Measurements from ENCODE around the gene IRX2.

Gene IRX2

DNA sequence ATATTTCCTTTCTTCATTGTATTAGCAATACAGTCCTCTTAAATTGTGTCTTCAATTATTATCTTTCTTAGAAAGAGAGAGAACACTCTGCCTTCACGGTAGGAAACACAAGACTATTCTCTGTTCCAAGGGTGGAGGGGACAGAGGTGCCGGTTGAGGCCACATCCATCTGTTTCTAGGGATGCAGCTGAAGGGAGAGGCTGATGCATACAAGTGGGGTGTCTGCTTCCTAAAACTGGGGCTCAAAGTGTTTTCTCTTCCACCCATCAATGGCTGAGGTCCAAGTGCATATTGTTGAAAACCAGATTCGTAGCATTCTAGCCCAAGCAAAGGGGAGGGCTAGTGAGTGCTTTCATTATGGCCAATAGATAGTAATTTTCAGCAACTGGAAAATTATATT is 9.5 kb downstream of the IRX2 start:
- no peak for DNase-seq (ENCODE audit: low read depth)

DNA sequence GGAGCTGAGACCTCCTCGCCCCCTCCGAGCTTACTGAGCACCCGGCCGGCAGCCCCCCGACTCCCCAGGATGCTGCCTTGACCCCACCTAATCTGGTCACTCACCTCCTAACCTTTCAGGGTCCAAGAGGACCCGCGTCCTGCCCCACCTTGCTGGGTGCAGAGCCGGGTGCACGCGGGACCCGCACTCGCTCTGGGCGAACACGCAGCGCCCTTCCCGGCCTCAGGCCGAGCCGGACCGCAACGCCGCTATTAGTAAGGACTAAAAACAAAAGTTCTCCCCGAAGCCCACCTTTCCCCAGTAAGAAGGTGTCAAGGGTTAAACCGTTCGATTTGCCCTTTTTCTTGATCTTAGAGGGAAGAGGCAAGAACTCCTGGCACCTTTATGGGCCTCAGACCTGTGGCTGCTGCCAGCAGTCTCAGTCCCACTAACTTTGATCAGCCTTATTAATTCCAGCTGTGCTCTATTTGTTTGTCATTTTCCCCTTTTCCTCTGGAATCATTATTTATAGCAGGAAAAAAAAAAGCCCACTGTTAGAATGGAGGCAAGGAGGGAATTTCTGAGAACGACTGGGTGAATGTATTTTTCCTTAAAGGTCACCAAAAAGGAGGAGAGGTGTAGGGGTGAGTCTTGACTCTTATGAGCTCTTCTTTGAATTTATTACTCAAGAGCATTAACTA is 10.5 kb downstream of the IRX2 start:
- no peak for DNase-seq (ENCODE audit: low read depth)

DNA sequence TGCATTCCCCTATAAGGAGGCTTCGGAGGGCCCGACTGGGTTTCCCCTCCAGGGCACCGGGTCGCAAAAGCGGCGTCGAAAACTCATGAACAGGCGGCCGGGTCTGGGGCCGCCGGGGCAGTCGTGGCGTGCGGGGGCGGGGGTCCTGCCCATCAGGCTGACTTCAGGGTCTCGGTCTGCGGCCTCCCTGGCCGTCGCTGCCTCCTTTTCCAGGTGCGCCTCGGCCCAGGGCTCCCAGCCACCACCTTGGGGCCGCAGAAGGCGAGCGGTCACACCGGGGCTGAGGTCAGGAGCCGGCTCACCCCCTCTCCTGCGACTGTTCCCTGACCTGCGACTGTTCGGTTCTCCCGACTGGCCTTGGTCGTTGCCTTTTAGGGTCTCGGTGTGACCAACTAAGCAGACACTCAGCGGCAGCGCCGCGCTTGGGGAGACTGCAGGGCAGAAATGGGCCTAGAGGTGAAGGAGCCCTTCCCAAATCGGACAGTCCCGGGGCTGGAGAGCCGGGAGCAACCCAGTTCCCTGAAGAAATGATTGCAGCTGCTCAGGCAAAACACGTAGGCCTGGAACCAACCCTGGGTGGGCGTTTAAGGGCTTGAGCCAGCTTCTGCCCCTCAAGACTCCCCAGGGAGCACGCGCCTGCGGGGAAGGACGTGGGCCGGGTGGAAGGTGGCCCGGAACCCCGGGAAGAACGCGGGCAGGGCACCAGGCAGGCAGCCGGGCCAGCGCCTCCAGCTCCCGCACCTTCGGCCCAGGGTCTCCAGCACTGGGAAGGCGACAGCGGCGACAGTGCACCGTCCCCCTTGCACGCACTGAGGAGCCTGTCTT is 11.2 kb downstream of the IRX2 start:
- no peak for DNase-seq (ENCODE audit: low read depth)

DNA sequence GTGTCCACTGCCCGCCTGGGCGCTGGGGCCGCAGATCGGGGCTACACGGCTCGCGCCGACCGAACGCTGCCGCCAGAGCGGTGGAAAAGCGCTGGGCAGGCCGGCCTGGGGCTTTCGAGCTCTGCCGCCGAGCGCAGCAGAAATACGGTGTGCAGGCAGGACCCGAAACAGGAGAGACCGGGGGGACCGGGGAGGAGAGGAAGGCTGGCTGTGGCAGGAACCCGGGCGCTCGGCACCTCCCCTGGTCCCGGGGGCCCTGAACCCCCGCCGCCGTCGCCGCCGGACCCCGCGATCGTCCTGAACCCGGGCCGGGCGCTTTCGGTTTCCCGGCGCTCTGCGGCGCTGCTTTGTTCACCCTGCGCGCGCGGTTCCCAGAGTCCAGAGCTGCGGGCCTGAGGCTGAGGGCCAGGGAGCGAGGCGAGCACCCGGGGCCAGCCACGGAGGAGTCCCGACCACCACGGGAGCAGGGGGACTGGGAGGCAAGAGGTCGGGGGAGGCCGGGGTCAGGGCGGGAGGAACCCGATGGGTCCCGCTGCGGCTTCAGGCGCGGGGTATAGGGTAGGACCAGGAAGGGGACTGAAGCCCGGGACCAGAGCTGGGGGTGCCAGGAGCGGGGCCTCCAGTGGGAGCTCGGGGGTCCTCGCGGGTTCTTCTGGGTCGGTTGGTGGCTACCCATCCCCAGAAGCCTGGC is 12.0 kb downstream of the IRX2 start:
- DNase-seq (ENCODE audit: low read depth), result no peak

DNA sequence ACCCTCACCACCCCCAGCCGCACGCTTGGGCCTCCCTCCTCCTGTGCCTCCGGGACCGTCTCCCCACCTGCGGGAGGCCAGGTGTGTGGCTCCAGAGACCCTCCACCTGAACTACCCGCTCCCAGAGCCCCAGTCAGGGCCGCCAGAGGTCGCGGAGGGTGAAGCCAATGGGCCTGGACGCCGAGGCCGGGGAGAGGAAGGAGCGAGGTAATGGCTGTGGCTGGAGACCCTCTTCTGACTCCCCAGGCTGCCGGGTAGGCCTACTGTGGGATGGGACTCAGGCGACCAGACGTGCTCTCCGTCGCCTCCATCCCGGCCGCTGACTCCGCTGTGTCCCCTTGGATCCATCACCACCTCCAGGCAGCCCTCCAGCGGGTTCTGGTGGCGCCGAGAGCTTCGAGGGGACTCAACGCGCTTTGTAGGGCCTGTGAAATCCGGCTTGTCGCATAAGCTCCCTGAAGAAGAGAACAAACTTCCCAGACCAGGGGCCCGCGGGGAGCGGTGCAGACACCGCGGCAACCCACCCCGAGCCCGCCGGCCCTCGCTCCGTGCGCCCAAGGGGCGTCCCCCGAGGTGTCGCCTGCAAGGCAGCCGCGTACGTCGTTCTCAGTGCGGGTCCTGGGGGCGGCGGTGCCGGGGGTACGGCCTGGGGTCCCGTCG is 12.6 kb downstream of the IRX2 start:
- no peak for DNase-seq (ENCODE audit: low read depth)

DNA sequence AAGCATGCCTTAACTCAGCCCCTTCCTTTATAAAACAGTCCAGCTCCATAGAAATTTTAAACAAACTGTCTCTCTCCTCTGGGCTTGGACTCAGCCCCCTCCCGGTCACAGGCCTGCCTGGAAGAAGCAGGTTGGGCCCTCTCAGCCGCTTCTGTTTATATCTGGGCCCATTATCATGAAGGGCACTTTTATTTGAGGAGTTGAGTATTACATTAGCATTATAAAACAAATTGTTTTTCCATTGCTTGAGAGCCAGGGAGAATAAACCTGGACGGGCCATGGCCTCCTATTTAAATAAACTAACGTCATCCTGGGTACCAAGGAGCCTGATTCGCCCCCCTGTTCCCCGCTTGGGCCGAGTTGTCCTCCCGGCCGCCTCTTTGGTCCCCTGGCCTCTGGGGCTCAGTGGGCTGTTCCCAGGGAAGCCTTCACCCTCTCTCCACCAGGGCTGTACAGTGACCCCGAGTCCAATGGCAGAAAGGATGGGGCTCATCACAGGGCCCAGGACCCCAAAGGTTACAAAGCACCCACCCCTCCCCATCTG is 13.2 kb downstream of the IRX2 start:
- DNase-seq (ENCODE audit: low read depth), result no peak

DNA sequence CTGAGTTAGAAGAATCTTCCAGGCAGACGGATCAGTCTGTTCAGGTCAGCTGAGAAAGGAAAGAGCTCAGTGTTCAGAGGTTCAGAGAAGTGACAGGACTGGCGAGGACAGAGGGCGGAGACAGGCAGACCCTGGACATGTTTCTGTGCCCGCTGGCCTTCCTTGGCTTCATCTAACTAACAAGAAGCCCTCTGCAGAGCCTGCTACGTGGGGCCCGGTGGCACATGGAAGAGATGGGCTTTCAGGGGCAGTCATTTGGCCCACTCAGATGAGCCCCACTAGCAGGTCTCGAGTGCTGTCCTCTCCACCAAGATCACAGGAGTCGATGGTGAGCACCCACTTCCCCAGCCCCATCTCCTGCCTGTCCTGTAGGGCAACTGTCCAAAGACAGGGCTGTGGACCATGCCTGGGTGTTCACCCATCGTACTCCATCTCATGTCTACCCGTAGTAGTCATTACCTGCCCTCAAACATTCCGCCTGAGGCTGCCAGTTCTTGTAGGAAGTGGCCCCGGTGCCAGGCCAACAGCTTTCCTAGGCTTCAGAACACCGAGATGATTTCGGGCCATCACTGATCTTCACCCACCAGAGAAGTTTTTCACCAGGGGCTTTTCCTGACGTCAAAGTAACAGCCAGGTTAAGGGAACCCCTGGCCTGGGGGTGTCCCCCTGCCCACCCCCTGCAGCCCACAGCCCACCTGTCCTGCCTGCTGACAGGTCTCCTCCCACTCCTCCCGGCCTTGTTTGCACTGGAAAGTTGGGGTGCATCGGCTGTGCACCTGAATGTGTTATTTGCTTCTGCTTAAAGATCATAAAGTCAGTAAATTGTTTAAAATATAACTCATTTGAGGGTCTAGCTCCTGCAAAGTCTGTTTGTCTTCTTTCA is 14.0 kb downstream of the IRX2 start:
- no peak for DNase-seq (ENCODE audit: low read depth)

DNA sequence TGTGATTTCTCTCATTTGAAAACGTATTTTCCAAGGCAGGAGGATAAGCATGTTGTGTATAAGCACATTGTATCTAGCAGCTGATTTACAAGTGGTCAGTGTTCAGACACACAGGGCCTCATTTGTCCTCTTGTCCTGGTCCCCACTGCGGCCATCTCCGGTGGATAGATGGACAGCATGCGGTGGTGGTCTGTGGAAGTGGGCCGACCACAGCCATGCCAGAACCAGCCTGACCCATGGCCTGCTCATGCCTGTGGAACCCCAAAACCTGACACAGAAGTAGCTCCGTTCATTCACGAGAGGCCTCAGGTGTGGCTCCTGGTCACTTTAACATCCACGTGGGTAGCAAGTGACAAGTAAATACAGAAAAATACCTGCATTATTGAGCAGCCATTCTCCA is 14.6 kb downstream of the IRX2 start:
- DNase-seq (ENCODE audit: low read depth), result no peak

DNA sequence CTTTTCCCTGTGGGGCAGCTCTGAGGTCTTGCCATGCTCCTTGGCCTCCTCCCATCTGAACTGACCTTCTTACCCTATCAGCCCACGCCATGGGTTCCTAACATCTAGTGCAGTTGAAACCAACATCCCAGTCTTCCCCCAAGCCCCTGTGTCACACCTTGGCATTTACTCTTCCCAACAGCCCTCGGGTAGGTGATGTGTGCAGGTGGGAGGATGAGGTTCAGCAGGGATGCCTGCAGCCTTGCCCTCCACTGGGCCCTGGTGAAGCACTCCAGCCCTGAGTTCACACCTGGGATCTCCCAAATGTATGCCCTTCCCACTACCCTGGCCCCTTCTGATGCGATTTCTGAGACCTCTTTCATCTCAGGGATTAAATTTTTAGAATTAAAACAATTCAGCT is 15.5 kb downstream of the IRX2 start:
- no peak for DNase-seq (ENCODE audit: low read depth)

DNA sequence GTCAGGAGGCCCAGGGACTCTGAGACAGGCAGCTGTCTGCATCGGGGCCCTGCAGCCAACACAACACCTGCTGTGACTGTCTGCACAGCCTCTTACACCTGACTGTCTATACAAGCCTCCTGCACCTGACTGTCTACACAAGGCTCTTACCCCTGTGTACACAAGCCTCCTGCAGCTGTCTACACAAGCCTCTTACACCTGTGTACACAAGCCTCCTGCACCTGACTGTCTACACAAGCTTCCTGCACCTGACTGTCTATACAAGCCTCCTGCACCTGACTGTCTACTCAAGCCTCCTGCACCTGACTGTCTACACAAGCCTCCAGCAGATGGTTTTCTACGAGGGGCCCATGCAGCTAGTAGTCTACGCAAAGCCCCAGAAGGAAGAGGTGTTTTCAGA is 18.6 kb downstream of the IRX2 start:
- DNase-seq (ENCODE audit: low read depth), result no peak

DNA sequence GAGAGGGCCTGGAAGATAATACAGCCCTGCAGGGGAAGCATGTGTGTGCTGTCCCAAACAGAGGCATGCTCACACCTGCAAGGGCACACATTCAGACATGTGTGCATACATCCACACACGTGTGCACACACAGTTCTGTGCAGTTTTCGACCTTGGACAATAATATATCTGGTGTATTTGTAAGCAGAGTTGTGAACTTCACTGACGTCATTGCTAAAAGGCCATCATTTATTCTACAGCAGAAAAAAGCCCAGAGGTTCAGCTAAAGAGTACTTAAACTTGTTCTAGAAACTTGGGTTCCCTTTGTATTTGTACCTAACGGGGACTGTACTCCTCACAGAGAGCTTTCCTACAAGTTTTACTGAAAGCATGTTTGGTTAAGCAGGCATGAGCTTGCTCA is 19.5 kb downstream of the IRX2 start:
- DNase-seq (ENCODE audit: low read depth), result no peak

DNA sequence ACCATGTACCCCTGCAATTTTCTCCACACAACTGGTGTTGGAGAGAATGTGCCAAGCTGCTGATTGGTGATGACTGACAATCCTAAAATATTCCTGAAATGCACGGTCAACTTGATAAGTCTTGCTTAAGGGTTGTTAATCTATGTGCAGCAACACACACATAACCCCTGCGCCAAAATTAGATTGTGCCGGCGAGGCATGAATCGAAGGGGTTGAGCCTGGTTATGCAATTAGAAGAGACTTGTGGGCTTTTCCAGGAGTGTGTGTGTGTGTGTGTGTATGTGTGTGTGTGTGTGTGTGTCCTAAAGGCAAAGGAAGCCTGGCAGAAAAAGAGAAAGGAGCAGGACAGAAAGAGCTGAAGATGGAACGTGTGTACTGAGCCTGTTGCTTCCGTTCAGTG is 22.3 kb downstream of the IRX2 start:
- DNase-seq (ENCODE audit: low read depth), result no peak

DNA sequence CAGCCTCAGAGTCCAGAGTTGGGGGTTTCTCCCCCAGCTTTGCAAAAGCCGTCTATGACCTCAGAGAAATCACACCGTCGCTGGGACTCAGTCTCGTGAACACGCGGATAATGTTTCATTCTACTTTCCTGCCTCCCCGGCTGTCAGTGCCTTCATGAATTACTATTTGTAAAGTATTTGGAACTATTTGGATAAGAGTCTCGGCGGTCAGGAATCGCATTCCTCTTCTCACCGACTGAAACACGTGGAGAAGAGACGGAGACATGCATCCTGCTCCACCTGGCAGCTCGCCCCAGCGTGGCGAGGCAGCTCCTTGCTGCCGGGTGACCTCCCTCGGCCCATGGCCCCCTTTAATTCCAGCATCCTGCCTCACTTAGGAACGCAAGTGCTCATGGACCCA is 23.9 kb downstream of the IRX2 start:
- DNase-seq (ENCODE audit: low read depth), result no peak

DNA sequence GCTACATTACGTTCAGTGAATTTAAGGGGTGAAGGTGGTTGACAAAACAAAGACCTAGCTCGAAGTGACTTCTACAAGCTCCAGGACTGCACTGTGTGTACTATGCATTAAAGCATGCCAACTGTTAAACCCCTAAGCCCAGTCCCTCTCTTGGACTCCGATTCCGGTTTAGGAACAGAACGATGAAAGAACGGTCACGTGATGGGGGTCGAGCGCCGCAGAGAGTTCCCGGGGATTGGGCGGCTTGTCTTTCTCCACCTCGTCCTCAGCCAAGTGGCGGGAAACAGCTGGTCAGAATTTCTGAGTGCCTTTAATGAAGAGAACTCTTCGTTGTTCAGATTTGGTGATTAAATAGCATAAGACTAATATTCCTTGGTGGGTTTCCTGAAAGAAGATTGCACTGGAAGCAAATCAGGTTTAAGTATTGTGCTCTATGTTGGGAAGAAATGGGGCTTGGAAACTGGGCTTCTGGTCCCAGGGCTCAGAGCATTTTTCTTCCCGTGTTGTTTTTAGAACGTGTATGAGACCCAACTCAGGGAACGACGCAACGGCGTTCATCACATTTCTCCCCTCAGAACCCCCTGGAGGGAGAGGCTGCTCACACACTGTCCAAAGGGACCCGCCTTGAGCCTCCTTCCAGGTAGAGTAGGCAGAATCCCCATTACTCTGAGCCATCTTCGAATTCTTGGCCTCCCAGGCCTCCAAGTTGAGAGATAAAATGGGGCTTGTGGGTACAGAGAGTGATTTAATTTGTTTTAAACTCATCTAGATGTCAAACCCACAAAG is 25.3 kb downstream of the IRX2 start:
- no peak for DNase-seq (ENCODE audit: low read depth)

DNA sequence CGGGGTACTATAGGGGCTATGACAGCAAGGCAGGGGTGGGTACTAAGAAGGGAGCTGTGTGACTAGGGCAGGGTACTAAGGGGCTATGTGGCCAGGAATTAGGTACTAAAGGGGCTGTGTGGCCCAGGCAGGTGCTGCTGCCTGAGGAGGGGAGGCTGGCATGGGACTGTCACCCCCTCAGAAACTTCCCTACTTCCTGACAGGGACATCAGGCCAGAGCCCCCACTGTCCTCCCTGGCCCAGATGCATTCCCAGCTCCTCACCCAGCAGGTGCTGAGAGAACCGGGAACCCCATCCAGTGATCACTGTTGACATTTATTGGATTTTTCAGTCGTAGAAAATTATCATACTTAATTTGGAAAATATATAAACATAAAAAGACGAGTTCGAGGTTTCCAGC is 26.6 kb downstream of the IRX2 start:
- no peak for DNase-seq (ENCODE audit: low read depth)

DNA sequence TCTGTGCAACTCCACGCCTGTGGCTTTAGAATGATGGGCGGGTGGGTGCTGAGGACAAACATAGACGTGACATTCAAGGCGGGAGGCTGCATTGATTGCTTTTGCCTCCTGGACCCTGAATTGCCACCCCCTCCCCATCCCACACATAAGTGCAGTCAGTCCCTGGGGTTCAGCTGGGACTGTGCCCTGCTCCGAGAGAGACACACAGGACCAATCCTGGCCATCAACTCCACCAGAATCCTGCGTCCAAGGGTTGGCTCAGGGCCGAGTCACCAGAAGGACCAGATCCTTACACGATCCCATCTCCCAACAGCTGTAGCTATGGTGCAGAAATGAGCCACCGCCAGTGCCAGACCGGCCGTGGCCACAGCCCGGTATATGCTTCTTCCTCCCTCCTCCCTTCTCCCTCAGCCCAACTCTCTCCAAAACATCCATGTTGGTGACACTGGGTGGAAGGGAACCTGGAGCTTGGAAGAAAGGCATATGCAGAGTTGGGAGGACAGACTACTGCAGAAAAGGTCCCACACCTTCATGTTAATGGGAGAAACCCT is 27.4 kb downstream of the IRX2 start:
- no peak for DNase-seq (ENCODE audit: low read depth)

DNA sequence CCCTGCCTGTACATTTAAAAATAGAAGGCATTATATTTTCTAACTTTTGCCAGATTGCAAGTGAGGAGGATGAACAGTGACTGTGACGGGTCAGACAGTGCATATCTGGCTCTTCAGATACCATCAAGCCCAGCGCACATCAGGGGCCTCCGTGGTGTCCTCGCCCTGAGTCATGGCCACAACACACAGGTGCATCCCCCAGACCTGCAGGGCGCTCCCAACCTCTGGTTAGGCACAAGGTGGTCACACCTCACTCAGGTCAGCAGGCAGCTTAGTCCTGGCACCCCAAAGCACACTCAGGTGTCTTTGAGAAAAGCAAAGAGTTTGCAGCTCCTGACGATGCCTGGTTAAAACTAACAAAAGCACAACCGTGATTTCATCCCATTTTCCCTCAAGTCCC is 28.6 kb downstream of the IRX2 start:
- no peak for DNase-seq (ENCODE audit: low read depth)

DNA sequence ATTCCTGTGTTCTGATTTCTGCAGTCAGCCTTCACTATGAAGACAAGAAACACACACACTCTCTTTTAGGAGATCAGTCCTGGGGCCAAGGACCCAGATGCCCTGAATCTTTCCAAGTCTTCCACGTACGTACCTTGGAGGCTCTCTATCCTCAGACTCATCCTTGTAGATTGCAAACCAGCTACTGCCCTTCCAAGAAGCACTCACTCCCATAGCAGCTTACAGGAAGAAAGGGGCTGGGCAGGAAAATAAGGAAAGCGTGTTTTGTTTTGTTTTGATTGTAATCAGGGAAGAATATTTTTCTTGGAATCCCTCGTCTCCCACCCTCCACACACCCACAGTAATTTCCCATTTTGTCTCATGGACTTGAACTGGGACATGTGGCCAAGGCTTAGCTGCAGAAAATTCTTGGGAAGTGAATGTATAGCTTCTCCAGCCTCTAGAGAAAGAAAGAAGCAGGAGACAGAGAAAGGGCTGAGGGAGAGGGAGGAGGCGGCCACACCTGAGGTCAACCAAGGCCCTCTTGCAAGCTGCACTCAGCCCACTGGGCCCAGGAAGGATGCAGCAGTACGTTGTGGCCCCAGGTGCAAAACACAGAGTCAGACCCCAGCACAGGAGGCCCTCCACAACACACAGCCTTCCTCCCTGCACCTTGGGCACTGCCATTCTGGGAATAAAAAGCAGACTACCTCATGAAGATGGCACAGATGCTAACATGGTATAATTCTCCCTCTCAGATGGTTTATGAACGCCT is 29.9 kb downstream of the IRX2 start:
- DNase-seq (ENCODE audit: low read depth), result no peak

DNA sequence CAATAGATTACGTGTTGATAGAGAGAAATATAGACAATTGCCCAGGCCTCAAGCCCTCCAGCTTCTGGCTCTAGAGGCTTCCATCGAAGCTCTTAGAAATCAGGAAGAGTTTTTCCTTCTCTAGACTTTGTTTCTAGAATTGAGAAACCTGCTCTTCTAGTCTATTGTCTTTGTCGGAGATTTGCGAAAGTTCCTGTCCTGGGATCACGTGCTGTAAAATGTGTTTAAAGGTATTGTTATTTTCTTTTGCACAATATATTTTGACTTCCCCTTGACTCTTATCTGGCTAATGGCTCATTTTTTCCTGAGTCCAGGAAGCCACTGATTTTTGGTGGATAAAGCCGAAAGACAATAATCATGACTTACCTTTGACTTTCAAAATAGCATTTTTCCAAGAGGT is 32.1 kb downstream of the IRX2 start:
- DNase-seq (ENCODE audit: low read depth), result no peak

DNA sequence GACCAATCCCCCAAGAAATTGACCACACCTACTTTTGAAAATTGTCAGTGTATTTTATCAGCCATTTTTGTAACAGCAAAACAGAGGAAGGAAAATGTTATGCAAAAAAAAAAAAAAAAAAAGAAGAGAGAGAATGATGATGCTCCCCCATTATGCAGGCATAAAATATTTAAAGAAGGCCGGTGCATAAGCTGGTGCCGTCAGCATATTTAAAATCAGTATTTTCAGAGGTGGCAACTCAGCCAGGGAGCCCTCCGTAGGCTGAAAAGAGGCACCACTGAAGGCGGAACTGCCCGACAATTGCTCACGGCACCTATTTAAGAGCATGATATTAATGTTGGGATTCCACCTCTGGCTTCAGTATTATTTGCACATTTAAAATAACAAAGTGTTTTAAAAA is 33.4 kb downstream of the IRX2 start:
- no peak for DNase-seq (ENCODE audit: low read depth)

All from HS-5 (cell line).